ENCODE results near the gene LIF.

The LIF gene

DNA sequence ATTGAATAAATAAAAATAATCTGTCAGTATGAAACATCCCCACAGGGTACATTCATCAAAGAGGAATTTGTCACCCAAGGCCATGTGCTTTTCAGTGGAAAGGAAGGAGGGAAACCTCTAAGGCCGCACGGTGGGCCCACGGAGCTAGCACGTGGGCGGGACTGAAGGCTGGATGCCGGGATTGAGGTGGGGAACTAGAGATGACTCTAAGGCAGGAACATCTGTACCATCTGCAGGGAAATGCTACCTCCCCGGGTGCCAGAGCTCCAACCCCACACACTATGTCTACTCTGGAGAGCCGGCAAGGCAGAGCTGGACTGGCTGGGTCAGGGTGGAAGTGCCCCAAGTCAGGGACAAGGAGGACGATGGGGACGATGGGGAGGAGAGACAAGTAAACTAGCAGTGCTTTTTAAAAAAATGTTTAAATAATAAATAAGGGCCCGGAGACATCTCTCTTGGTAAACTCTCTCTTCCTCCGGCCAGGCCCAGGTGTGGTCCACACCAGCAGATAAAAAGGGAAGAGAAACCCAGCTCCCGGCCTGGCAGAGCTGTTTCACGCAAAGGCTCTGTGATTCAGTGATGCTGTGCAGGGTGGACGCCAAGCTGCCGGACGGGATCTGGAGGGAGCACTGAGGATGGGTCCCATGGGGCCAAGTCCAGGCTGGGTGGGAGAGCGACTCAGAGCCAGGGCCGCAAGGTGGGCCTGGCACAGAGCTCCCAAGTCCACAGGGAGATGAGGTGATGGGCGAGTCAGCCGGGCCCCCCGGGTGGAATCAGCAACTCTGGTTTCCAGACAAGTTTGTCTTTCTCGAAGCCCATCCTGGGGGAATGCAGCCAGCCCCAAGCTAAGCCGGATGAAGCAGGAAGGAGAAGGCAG is 5.8 kb downstream of the LIF start:
- peak overlapping the region in 1 of 3 experiments; percentile 29 for H3K4me3 Mint-ChIP-seq
- TF ChIP-seq, protein P1, sequence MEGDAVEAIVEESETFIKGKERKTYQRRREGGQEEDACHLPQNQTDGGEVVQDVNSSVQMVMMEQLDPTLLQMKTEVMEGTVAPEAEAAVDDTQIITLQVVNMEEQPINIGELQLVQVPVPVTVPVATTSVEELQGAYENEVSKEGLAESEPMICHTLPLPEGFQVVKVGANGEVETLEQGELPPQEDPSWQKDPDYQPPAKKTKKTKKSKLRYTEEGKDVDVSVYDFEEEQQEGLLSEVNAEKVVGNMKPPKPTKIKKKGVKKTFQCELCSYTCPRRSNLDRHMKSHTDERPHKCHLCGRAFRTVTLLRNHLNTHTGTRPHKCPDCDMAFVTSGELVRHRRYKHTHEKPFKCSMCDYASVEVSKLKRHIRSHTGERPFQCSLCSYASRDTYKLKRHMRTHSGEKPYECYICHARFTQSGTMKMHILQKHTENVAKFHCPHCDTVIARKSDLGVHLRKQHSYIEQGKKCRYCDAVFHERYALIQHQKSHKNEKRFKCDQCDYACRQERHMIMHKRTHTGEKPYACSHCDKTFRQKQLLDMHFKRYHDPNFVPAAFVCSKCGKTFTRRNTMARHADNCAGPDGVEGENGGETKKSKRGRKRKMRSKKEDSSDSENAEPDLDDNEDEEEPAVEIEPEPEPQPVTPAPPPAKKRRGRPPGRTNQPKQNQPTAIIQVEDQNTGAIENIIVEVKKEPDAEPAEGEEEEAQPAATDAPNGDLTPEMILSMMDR (IDR thresholded peaks at IDR 0.05; ENCODE audit: unreplicated experiment in 3 of 3), result no peak
- H3K4me1 Mint-ChIP-seq, result peaks cover 68% of the 10 kb centered on the region
- H3K27me3 Mint-ChIP-seq (ENCODE audit: low read depth), result peaks cover 16% of the 10 kb centered on the region
- H3K36me3 Mint-ChIP-seq (ENCODE audit: low read depth), result no peaks in the 10 kb centered on the region
- peak overlapping the region in 2 of 3 experiments; percentile 80 to 91 for H3K27ac Mint-ChIP-seq
- no peaks in the 10 kb centered on the region for H3K9me3 Mint-ChIP-seq

DNA sequence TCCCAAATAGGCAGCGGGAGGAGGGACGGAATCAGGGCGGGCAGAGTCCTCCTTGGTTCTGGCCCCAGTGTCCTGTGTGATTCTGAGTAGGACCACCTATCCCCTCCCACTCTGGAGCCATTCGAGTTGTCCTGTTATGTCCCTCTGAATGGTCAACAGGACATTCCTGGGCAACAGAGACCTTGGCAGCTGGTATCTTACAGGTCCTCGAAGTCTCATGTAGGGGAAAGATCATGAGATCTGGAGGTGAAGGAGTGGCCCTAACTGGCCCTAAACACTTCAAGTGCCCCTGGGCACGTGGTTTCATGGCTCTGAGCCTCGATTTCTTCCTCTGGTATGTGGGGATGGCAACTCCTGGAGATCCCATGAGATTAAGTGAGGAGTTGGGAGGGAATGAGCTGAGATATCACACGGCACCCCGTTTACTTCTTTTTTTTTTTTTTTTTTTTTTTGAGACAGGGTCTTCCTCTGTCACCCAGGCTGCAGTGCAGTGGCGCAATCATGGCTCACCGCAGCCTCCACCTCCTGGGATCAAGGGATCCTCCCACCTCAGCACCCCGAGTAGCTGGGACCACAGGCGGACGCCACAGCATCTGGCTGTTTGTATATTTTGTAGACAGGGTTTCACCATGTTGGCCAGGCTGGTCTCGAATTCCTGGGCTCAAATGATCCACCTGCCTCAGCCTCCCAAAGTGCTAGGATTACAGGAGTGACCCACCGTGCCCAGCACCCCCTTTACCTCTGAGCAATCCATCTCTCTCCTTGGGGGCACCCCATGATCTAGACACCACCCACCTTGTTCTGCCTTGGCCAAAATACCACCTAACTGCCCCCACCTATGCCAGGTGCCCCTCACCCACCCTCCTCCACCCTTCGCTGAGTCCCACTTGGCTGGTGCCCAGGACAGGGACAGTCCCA is 6.8 kb downstream of the LIF start:
- H3K4me1 Mint-ChIP-seq, result peaks cover 78% of the 10 kb centered on the region
- H3K9me3 Mint-ChIP-seq, result no peaks in the 10 kb centered on the region

DNA sequence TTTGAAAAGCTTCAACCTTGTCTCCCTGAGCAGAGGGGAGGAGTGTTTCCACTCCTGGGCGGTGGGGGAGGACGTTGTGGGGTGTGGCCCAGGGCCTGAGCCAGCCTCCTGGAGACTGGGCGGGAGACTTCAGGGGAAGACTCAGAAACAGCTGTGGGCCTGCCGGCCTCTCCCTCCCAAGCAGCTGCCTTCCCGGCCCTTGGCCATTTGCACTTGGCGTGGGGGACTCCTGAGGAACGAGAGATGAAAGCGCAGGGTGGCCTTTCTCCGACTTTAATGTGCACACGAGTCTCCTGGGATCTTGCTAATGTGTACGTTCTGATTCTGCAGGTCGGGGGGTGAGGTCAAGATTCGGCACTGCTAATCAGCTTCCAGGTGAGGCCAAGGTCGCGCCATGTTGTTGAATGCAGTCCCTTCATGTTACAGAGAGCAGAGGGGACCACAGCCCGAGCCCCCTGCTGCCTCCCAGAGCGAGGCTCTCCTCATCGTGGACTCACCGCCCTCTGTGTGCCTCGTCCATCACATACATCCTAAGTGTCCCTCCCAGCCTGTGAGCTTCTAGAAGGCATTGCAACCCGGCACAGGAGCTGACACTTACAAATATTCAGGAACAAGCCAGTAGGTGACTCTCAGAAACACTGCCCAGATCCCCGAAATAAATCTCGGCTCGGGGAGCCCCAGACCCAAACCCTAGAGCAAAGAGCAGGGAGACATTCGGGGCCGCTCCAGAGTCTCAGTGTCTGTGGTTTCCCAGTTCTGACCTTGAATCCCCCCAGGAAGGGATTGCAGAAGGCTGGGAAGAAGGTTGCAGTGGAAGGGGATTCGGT is 7.7 kb downstream of the LIF start:
- Mint-ChIP-seq H3K4me1 (peaks cover 84% of the 10 kb centered on the region), H3K36me3 (ENCODE audit: low read depth) (no peaks in the 10 kb centered on the region), H3K27ac (peak overlapping the region; percentile 77 to 90 (median 86)), H3K4me3 (peak overlapping the region in 1 of 3 experiments; percentile 45), H3K9me3 (no peaks in the 10 kb centered on the region), H3K27me3 (ENCODE audit: low read depth) (peaks cover 15% of the 10 kb centered on the region)
- TF ChIP-seq, protein P1 (IDR thresholded peaks at IDR 0.05; ENCODE audit: unreplicated experiment in 3 of 3), result no peak

More for the DNA sequence above, 6.8 kb downstream of the LIF start:
- TF ChIP-seq, protein P1 (IDR thresholded peaks at IDR 0.05; ENCODE audit: unreplicated experiment in 3 of 3), result no peak
- peak overlapping the region in 1 of 3 experiments; percentile 91 for H3K27ac Mint-ChIP-seq
- peaks cover 15% of the 10 kb centered on the region for H3K27me3 Mint-ChIP-seq (ENCODE audit: low read depth)
- H3K36me3 Mint-ChIP-seq (ENCODE audit: low read depth), result no peaks in the 10 kb centered on the region
- no peak overlapping the region for H3K4me3 Mint-ChIP-seq

DNA sequence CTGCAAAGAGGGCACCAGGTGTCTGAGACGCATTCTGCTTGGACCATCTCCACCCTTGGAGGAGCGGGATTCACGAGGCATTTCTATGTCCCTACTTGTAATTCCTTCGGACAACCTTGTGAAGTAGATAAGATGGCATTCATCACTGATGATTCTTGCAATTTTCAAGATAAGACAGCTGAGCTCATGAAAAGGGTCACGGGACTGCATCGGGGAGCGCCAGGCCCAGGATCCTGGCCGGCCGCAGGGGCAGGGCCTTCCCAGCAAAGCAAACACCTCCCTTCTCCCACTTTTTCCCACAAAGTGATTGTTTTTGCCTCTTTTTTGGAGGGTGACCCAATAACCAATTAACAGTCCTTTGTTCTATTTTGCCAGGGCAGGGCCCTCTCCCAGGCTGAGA is 8.4 kb downstream of the LIF start:
- peak overlapping the region; percentile 77 to 90 (median 86) for H3K27ac Mint-ChIP-seq
- peaks cover 15% of the 10 kb centered on the region for H3K27me3 Mint-ChIP-seq (ENCODE audit: low read depth)
- H3K9me3 Mint-ChIP-seq, result no peaks in the 10 kb centered on the region
- no peak overlapping the region for H3K4me3 Mint-ChIP-seq
- H3K36me3 Mint-ChIP-seq (ENCODE audit: low read depth), result no peaks in the 10 kb centered on the region
- TF ChIP-seq, protein P1 (IDR thresholded peaks at IDR 0.05; ENCODE audit: unreplicated experiment in 3 of 3), result no peak
- peaks cover 90% of the 10 kb centered on the region for H3K4me1 Mint-ChIP-seq

DNA sequence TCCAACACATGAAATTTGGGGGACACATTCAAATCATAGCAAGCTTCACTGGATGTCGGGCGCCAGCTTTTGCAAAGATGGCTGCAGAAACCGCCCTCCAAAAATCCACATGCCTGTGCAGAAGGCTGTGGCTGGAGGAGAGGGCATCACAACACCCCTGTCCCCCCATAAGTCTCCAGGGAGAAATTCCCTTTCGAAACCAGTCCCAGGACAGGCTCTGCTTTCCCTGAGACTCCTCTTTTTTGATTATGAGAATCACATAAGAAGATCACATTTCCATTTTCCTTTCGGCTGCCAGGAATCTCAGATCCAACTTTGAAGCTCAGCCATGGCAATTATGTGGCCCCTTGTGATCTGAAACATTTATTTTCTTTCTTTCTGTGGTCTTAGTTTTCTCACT is 9.7 kb downstream of the LIF start:
- H3K27me3 Mint-ChIP-seq (ENCODE audit: low read depth), result peaks cover 8% of the 10 kb centered on the region
- no peaks in the 10 kb centered on the region for H3K9me3 Mint-ChIP-seq
- peak overlapping the region in 2 of 3 experiments; percentile 82 to 86 for H3K27ac Mint-ChIP-seq
- H3K4me3 Mint-ChIP-seq, result peak overlapping the region in 1 of 3 experiments; percentile 30
- TF ChIP-seq, protein P1 (IDR thresholded peaks at IDR 0.05; ENCODE audit: unreplicated experiment in 3 of 3), result no peak
- H3K36me3 Mint-ChIP-seq (ENCODE audit: low read depth), result no peaks in the 10 kb centered on the region
- H3K4me1 Mint-ChIP-seq, result peaks cover 84% of the 10 kb centered on the region

Data from nephron (organoid).